Activated CD8-positive, alpha-beta memory T cell treated with anti-CD3 and anti-CD28 coated beads, Interleukin-2, amount 10 ng/mL, durations not matched to agents 7 days and 5 days (primary cell): ENCODE data around the gene BCHE. TPM values are rescaled to one million over a fixed set of nuclear protein-coding genes. Genes with fewer than 3 reads are reported as not detected.
"Not testable (repeated sequence)": the region's sequence is repeated elsewhere in the genome, so short reads cannot be mapped to it uniquely, and the experiment has no call there.

Source experiments
- ATAC-seq: fragments of 150-1000 bp; cut with Tn5 transposase; one replicate; pipeline ENCODE4 v1.10.0; 2021; ENCODE audit warnings: moderate library complexity
- CTCF ChIA-PET: fragments of 350-600 bp; sonication (Branson Sonifier 250); formaldehyde crosslinking; loops from one replicate; lab custom pipeline; 2021; ENCODE audit warnings: antibody characterized with exemption; lab: Charles Lee
- DNase-seq: peaks from one replicate; pipeline ENCODE4 v3.0.0-alpha.2; 2020
- H3K27ac Mint-ChIP-seq: one replicate; pipeline ENCODE4 v1.8.0; 2021; ENCODE audit warnings: mild to moderate bottlenecking, mixed read lengths
- H3K27me3 Mint-ChIP-seq: one replicate; pipeline ENCODE4 v1.8.0; 2021; ENCODE audit warnings: mixed read lengths
- H3K36me3 Mint-ChIP-seq: one replicate; pipeline ENCODE4 v1.8.0; 2021; ENCODE audit warnings: mild to moderate bottlenecking, mixed read lengths
- H3K4me1 Mint-ChIP-seq: one replicate; pipeline ENCODE4 v1.8.0; 2021; ENCODE audit warnings: mixed read lengths
- H3K4me3 Mint-ChIP-seq: one replicate; pipeline ENCODE4 v1.8.0; 2021; ENCODE audit warnings: mild to moderate bottlenecking, moderate library complexity, mixed read lengths
- H3K9me3 Mint-ChIP-seq: one replicate; pipeline ENCODE4 v1.8.0; 2022; ENCODE audit warnings: low read depth, mixed read lengths
- total RNA-seq, 2 experiments: library from RNA; stranded (reverse); gene quantifications; one replicate each; pipeline ENCODE4 v1.2.3, GENCODE V29; 2021

The BCHE gene
- total RNA-seq, 2 experiments from 2014 or later, result not detected

DNA sequence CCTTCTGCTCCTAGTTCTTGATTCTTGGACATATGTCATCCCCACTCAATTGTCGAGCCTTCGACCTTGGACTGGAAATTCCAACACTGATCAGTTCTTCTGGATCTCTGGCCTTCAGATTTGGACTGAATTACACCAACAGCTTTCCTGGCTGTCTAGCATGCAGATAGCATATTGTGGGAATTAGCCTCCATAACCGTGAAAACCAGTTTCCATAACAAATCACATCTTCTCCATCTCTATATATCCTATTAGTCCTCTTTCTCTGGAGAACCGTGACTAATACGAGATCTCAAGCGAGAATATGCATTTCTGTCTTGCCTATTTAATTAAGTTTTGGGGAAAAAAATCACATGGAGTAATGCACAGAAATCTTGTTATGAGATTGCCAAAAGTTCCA, 8.8 kb upstream of the BCHE start:
- H3K4me1 Mint-ChIP-seq, result no peaks in the 10 kb centered on the region
- H3K36me3 Mint-ChIP-seq, result no peaks in the 10 kb centered on the region
- H3K4me3 Mint-ChIP-seq, result no peak overlapping the region
- no peaks in the 10 kb centered on the region for H3K9me3 Mint-ChIP-seq
- no peaks in the 10 kb centered on the region for H3K27me3 Mint-ChIP-seq
- CTCF ChIA-PET, result no interaction called here
- no peak for ATAC-seq
- H3K27ac Mint-ChIP-seq, result no peak overlapping the region
- no peak for DNase-seq

DNA sequence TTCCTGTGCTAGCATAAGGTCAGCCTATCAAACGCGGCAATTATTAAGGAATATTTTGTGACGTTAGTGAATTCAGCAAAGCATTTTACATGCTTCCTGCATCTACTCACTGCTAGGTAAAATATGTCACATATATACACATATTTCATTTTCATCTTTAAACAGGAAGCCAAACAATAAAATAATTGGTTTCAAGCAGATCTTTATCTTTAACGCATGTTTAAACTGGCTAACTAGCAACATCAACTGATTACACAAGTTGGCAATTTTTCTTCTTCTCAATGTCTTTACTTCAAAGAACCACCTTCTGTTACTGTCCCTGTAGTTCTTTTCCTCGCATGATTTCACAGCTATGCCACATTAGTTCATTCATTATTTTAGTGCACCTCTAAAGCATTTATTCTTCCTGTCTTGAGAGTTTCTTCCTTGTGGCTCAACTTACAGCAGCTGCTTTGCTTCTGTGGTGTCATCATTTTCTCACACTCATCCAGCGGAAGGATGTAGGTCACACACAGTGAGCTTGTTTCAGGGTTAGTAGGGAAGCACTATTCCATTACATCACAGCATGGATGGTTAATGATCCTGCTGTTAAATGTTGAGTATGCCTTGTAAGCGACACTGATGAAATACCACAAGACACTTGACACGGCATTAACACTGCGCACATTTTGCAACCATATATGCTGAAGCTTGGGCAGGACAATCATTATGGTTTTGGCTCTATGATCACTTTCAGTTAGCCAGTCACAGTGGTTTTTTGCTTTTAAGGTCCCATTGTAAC, 2.3 kb upstream of the BCHE start:
- CTCF ChIA-PET, result no interaction called here
- peaks cover 5% of the 10 kb centered on the region for H3K9me3 Mint-ChIP-seq
- H3K4me3 Mint-ChIP-seq, result no peak overlapping the region
- no peak overlapping the region for H3K27ac Mint-ChIP-seq
- no peaks in the 10 kb centered on the region for H3K4me1 Mint-ChIP-seq
- DNase-seq (no peak), ATAC-seq (no peak)
- H3K36me3 Mint-ChIP-seq, result no peaks in the 10 kb centered on the region
- no peaks in the 10 kb centered on the region for H3K27me3 Mint-ChIP-seq

DNA sequence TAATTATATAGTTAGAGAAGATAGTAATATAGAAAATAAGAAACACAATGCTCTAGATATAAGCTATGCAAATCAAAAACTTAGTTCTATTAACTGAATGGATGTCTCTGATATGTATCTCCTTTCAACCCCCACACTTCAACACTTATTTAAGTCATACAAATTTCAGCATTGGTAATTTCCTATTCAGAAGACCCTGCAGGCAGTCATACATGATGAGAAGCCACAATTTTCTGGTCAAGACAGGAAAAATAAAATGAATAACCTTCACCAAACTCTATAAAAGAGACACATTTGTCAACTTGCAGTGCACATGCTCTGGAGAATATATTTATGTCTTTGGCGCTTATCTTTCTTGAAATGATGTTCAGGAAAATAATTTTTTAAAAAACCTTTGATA, 578 bp upstream of the BCHE start:
- DNase-seq (no peak), ATAC-seq (no peak)
- H3K9me3 Mint-ChIP-seq, result peaks cover 5% of the 10 kb centered on the region
- CTCF ChIA-PET, result no interaction called here
- H3K27me3 Mint-ChIP-seq, result no peaks in the 10 kb centered on the region
- no peak overlapping the region for H3K27ac Mint-ChIP-seq
- H3K4me1 Mint-ChIP-seq, result no peaks in the 10 kb centered on the region
- H3K36me3 Mint-ChIP-seq, result no peaks in the 10 kb centered on the region
- no peak overlapping the region for H3K4me3 Mint-ChIP-seq

DNA sequence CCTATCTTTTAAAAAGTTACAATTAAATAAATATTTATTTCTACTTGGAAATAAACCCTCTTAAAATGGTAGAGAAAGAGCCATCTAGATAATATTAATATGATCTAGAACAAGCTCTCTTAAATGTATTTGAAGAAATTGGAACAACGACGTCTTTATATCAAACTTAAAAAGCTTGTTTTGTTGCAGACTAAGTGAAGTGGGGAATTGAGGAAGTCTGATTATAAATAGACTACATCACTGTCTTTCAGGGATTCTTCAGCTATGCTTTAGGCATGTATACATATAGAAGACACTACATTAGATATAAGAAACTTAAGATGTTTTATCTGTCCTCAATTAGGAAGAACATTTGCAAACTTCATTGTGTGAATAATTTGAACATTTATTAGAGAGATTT, 1.8 kb downstream of the BCHE start:
- CTCF ChIA-PET, result no interaction called here
- ATAC-seq (no peak), DNase-seq (no peak)
- no peaks in the 10 kb centered on the region for H3K27me3 Mint-ChIP-seq
- no peaks in the 10 kb centered on the region for H3K36me3 Mint-ChIP-seq
- no peak overlapping the region for H3K27ac Mint-ChIP-seq
- no peak overlapping the region for H3K4me3 Mint-ChIP-seq
- no peaks in the 10 kb centered on the region for H3K4me1 Mint-ChIP-seq
- peaks cover 5% of the 10 kb centered on the region for H3K9me3 Mint-ChIP-seq

DNA sequence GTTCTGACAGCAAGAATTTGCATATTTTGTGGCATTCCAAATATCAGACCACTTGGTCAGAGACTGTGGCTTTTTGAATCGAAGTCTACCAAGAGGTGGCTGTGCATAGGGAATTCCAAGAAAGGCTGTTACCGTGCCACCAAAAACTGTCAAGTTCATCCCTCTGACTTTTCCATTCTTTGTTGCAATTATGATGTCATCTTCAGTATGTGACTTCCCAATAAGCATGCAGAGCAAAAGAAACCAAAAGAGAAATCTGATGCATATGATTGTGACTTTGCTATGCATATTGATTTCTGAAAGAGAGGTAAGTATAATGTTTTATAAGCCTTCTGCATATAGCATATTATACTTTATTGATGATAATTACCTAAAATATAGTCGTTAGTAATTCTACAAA, 6.5 kb downstream of the BCHE start:
- CTCF ChIA-PET, result no interaction called here
- Mint-ChIP-seq H3K27me3 (no peaks in the 10 kb centered on the region), H3K4me3 (no peak overlapping the region), H3K4me1 (no peaks in the 10 kb centered on the region), H3K27ac (no peak overlapping the region), H3K9me3 (no peaks in the 10 kb centered on the region), H3K36me3 (no peaks in the 10 kb centered on the region)
- ATAC-seq (no peak), DNase-seq (no peak)

DNA sequence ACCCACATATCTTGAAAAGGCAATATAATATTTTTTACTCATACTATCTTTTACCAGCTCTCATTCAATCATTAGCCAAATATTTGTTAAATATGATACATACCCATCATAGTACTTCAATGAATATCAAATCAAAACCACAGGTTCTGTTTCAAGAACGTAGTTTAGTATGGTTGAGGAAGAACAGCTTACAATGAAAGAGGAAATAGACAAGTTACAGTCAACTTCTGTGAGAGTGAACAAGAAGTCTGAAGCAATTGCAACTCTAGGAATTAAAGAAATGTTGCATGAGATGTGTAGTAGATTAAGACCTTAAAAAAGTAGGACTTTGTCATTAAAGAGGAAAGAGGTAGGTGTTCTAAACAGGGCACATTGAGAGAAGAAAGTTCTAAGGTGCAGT, 9.3 kb downstream of the BCHE start:
- no peak overlapping the region for H3K27ac Mint-ChIP-seq
- H3K36me3 Mint-ChIP-seq, result no peaks in the 10 kb centered on the region
- no peaks in the 10 kb centered on the region for H3K4me1 Mint-ChIP-seq
- no peaks in the 10 kb centered on the region for H3K27me3 Mint-ChIP-seq
- no peaks in the 10 kb centered on the region for H3K9me3 Mint-ChIP-seq
- ATAC-seq, result no peak
- no peak for DNase-seq
- CTCF ChIA-PET, result no interaction called here
- no peak overlapping the region for H3K4me3 Mint-ChIP-seq

DNA sequence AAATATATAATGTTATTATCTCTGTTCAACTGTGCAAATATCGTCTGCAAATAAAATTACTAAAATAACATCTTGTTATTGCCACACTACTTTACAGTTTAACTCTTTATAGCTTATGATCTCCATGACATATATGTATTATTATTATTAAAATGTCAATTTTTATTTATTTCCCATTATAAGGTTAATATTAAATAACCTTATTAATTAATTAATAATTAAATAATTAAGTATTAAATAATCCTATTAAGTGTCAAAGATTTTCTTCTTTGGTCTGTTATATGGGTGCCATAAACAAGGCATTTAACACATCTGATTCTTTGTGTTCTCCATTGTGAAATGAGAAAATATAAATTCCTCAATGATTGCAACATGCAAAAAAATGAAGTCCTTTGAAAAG, 10.0 kb downstream of the BCHE start:
- CTCF ChIA-PET, result no interaction called here
- H3K4me1 Mint-ChIP-seq, result no peaks in the 10 kb centered on the region

DNA sequence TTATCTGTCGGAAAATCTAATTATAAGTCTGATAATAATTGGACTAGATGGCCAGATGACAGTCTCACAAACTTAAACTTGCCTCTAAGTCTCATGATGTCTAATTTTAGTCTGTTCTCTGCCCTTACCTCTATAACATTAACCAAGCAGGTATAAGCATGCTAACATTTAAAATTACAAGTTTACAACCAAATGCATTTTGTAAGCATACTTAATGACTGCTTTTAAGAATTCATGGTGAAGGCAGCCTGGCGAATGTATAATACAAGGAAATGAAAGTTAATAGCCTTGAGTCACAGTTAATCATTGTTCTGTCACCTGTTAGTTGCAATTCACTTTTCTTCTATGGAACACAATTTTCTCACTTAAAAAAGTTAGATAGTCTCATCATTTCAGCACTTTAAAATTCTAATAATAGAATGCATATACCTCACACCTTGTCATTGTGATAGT, 16.5 kb downstream of the BCHE start:
- Mint-ChIP-seq H3K27me3 (no peaks in the 10 kb centered on the region), H3K4me3 (no peak overlapping the region), H3K27ac (no peak overlapping the region), H3K9me3 (peaks cover 9% of the 10 kb centered on the region), H3K4me1 (no peaks in the 10 kb centered on the region), H3K36me3 (no peaks in the 10 kb centered on the region)
- DNase-seq, result no peak
- ATAC-seq, result no peak
- CTCF ChIA-PET, result no interaction called here

More for the DNA sequence above, 10.0 kb downstream of the BCHE start:
- Mint-ChIP-seq H3K27ac (no peak overlapping the region), H3K9me3 (no peaks in the 10 kb centered on the region), H3K36me3 (no peaks in the 10 kb centered on the region), H3K4me3 (no peak overlapping the region), H3K27me3 (no peaks in the 10 kb centered on the region)
- ATAC-seq, result no peak
- no peak for DNase-seq

DNA sequence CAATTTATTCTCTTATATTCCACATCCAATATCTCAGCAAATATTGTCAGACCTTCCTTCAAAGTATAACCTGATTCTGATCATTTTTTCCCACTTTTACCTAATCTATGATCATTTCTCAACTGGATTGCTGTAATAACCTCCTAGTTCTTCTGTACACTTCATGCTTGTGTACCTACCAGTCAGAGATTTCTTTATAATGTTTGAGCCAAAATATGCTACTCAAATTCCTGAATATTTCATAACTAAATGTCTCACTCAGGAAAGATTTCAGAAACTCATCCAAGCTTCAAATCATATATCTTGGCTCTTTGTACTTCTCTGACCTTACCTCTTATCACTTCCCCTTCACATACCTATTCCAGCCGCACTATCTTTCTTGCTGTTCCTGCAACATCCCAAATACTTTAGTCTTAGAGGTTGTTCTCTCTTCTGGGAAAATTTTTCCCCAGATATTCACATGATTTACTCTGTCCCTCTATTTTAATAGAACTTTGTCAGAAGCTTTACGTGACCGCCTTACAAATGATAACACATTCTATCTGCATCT, 20.0 kb downstream of the BCHE start:
- ATAC-seq, result no peak
- H3K4me3 Mint-ChIP-seq, result no peak overlapping the region
- H3K4me1 Mint-ChIP-seq, result no peaks in the 10 kb centered on the region
- H3K27ac Mint-ChIP-seq, result no peak overlapping the region
- DNase-seq, result no peak
- H3K27me3 Mint-ChIP-seq, result no peaks in the 10 kb centered on the region
- peaks cover 9% of the 10 kb centered on the region for H3K9me3 Mint-ChIP-seq
- CTCF ChIA-PET, result no interaction called here
- H3K36me3 Mint-ChIP-seq, result no peaks in the 10 kb centered on the region

DNA sequence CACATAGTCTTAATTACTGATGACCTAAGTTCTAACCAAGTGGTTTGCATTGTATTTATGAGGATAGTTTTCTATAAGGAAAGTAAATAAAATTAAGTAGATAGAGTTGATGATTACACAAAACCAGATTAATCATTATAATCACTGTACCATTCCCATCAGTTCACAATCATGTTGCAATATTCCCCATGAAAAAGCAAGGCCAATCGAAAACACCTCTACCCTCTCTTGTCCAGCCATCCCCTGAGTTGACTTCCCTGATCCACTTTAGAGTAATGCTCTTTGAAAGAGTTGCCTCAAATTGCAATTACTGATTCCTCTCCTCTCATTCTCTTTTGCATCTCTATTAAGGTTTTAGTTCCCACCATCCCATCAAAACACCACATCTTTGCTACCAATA, 21.0 kb downstream of the BCHE start:
- no peaks in the 10 kb centered on the region for H3K4me1 Mint-ChIP-seq
- H3K9me3 Mint-ChIP-seq, result peaks cover 9% of the 10 kb centered on the region
- H3K4me3 Mint-ChIP-seq, result no peak overlapping the region
- no peaks in the 10 kb centered on the region for H3K27me3 Mint-ChIP-seq
- DNase-seq, result no peak
- CTCF ChIA-PET, result no interaction called here
- no peak for ATAC-seq
- no peak overlapping the region for H3K27ac Mint-ChIP-seq
- H3K36me3 Mint-ChIP-seq, result no peaks in the 10 kb centered on the region

DNA sequence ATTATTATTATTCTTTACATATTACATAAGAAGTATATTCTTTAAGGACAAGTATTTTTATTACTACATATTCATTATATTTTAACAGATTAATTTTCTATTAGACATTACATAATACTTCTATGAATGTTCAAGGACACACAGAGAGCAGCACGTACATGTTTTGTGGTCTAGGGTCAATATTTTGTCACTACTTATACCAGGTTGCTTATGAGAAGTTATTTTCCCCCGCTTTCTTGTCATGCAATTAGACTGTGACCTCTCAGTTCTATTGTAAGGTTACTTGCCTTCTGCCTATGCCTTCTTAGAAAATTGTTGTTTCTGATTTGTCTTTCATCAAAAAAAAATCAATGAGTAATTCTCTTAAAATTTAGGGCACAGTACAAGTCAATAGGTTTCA, 21.5 kb downstream of the BCHE start:
- Mint-ChIP-seq H3K4me3 (no peak overlapping the region), H3K27ac (no peak overlapping the region), H3K36me3 (no peaks in the 10 kb centered on the region), H3K4me1 (no peaks in the 10 kb centered on the region), H3K9me3 (peaks cover 9% of the 10 kb centered on the region), H3K27me3 (no peaks in the 10 kb centered on the region)
- CTCF ChIA-PET, result no interaction called here
- ATAC-seq (no peak), DNase-seq (no peak)

DNA sequence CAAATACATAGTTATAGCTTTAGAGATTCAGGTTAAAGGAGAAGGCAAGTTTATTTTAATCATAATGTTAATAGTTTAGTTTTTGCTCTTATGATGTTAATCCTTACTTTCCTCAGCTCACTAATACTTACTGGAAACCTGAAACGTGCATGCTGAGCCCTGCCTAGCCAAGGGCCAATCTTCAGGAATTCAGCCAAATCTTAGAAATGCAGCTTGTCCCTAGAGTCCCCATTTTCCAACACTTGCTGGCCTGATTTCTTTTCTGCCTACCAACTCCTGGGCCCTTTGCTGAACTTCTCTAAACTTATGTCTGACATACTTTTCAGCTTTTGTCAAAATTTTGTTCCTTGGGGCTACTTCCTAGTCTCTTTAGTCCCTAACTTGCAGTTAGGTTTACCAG, 22.8 kb downstream of the BCHE start:
- CTCF ChIA-PET, result no interaction called here
- Mint-ChIP-seq H3K36me3 (no peaks in the 10 kb centered on the region), H3K4me1 (no peaks in the 10 kb centered on the region), H3K27me3 (no peaks in the 10 kb centered on the region), H3K4me3 (no peak overlapping the region), H3K9me3 (peaks cover 9% of the 10 kb centered on the region), H3K27ac (no peak overlapping the region)
- ATAC-seq (no peak), DNase-seq (no peak)

DNA sequence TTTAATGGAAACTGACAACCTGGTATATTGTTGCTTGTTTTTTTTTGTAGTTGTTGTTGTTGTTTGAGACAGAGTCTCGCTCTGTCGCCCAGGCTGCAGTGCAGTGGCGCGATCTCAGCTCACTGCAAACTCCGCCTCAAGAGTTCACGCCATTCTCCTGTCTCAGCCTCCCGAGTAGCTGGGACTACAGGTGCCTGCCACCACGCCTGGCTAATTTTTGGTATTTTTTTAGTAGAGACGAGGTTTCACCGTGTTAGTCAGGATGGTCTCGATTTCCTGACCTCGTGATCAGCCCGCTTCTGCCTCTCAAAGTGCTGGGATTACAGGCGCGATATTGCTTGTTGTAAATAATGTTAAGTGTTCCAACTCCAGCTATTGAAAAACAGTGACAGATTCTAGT, 29.3 kb downstream of the BCHE start:
- H3K36me3 Mint-ChIP-seq, H3K9me3 Mint-ChIP-seq, H3K27me3 Mint-ChIP-seq, DNase-seq, ATAC-seq, H3K4me1 Mint-ChIP-seq, CTCF ChIA-PET, H3K27ac Mint-ChIP-seq, H3K4me3 Mint-ChIP-seq: not testable (repeated sequence)

DNA sequence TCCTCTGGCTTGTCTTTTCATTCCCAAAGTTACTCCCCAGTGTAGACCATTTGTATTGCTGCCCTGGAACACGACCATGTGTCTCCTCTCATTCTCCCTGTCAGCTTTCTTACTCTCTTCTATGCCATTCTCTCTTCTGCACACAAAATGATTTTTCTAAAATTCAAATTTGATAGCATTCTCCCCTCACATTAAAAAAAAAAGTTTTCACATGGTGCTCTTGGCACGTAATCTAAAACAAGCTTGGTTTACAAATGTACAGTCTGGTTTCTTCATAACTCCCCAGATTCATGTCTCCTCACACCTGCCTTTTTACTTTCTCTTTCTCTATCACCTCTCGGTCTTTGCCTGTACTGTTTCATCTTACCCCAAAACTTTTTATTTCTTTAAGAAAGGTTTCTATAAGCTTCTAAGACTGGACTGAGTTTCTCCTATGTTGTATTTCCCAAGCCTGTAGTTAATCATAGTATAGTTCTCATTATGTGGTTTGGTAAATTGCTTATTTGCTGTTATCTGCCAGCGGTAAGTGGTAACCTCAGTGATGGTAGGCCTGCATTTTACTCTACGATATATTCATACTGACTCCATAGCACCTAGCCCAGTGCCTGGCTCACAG, 31.2 kb downstream of the BCHE start:
- peaks cover 6% of the 10 kb centered on the region for H3K9me3 Mint-ChIP-seq
- no peaks in the 10 kb centered on the region for H3K4me1 Mint-ChIP-seq
- no peaks in the 10 kb centered on the region for H3K36me3 Mint-ChIP-seq
- CTCF ChIA-PET, result no interaction called here
- no peak overlapping the region for H3K4me3 Mint-ChIP-seq
- H3K27me3 Mint-ChIP-seq, result no peaks in the 10 kb centered on the region
- no peak for ATAC-seq
- no peak overlapping the region for H3K27ac Mint-ChIP-seq
- no peak for DNase-seq
